Neuronal stem cell (in vitro differentiated cells): Measurements from ENCODE around the gene KRT35.

Experiments
- DNase-seq: peaks from one replicate; pipeline ENCODE4 v3.0.0-alpha.2; 2013; ENCODE audit warnings: low spot score
- H2AFZ ChIP-seq: one replicate; pipeline ENCODE4 v1.6.1; 2013; ENCODE audit warnings: mild to moderate bottlenecking, low read length, inconsistent platforms
- H2AK5ac ChIP-seq: 2 replicates; pipeline ENCODE4 v1.6.1; 2013; ENCODE audit warnings: low read depth, mild to moderate bottlenecking, inconsistent platforms, low read length, moderate library complexity, mixed read lengths
- H2BK120ac ChIP-seq: 2 replicates; pipeline ENCODE4 v1.6.1; 2013; ENCODE audit warnings: low read depth, mild to moderate bottlenecking, inconsistent platforms, low read length, moderate library complexity, mixed read lengths
- H2BK12ac ChIP-seq: one replicate; pipeline ENCODE4 v1.6.1; 2013; ENCODE audit warnings: low read length, inconsistent platforms
- H2BK15ac ChIP-seq: 2 replicates; pipeline ENCODE4 v1.6.1; 2013; ENCODE audit warnings: mild to moderate bottlenecking, low read length, inconsistent platforms, mixed read lengths
- H2BK5ac ChIP-seq: one replicate; pipeline ENCODE4 v1.6.1; 2013; ENCODE audit warnings: inconsistent platforms, mild to moderate bottlenecking, low read length, moderate library complexity
- H3K14ac ChIP-seq: one replicate; pipeline ENCODE4 v1.6.1; 2013; ENCODE audit warnings: low read length, inconsistent platforms
- H3K18ac ChIP-seq: 2 replicates; pipeline ENCODE4 v1.6.1; 2013; ENCODE audit warnings: low read length, inconsistent platforms
- H3K23ac ChIP-seq: 2 replicates; pipeline ENCODE4 v1.6.1; 2013; ENCODE audit warnings: low read depth, mild to moderate bottlenecking, mixed read lengths, low read length, inconsistent platforms; ENCODE audit not compliant: poor library complexity
- H3K27ac ChIP-seq: replicated peaks from 3 replicates; pipeline ENCODE4 v1.5.1; 2013; ENCODE audit warnings: low read length, inconsistent platforms
- H3K27me3 ChIP-seq, 3 experiments: 2 replicates each; pipeline ENCODE4 v1.6.1; 2013; ENCODE audit warnings: low read length in 3 of 3, mild to moderate bottlenecking in 2 of 3, inconsistent platforms in 1 of 3, low read depth in 1 of 3, mixed read lengths in 1 of 3, moderate library complexity in 1 of 3; ENCODE audit not compliant: control insufficient read depth in 3 of 3, insufficient read depth in 3 of 3
- H3K36me3 ChIP-seq, 2 donors: replicated peaks in 1 of 2; 2 replicates each; pipeline ENCODE4 v1.6.1; 2013; ENCODE audit warnings: low read length in 2 of 2; ENCODE audit not compliant: control insufficient read depth in 2 of 2, insufficient read depth in 2 of 2
- H3K4ac ChIP-seq: 2 replicates; pipeline ENCODE4 v1.6.1; 2013; ENCODE audit warnings: inconsistent platforms, mild to moderate bottlenecking, low read length, moderate library complexity
- H3K4me1 ChIP-seq, 2 donors: 1 replicate in 1 of 2; 2 replicates in 1 of 2; pipeline ENCODE4 v1.6.1; 2013; ENCODE audit warnings: low read length in 2 of 2, low read depth in 1 of 2; ENCODE audit not compliant: control insufficient read depth in 2 of 2, insufficient read depth in 1 of 2
- H3K4me2 ChIP-seq: one replicate; pipeline ENCODE4 v1.6.1; 2013; ENCODE audit warnings: mild to moderate bottlenecking, low read length, inconsistent platforms; ENCODE audit not compliant: insufficient read depth, poor library complexity, severe bottlenecking
- H3K4me3 ChIP-seq, 2 donors: 2 replicates each; pipeline ENCODE4 v1.5.1; 2013; ENCODE audit warnings: low read length in 2 of 2, mild to moderate bottlenecking in 2 of 2, inconsistent platforms in 1 of 2, moderate library complexity in 1 of 2
- H3K79me1 ChIP-seq: one replicate; pipeline ENCODE4 v1.6.1; 2013; ENCODE audit warnings: low read depth, mild to moderate bottlenecking, inconsistent platforms, low read length, moderate library complexity
- H3K9ac ChIP-seq: one replicate; pipeline ENCODE4 v1.6.1; 2013; ENCODE audit warnings: mild to moderate bottlenecking, low read depth, low read length, inconsistent platforms; ENCODE audit not compliant: poor library complexity
- H3K9me3 ChIP-seq, 2 donors: replicated peaks in 1 of 2; 2 replicates each; pipeline versions ENCODE3 to v1.6.1; 2013; ENCODE audit warnings: low read length in 2 of 2, mild to moderate bottlenecking in 2 of 2, inconsistent platforms in 1 of 2, low read depth in 1 of 2, mixed read lengths in 1 of 2, moderate library complexity in 1 of 2; ENCODE audit not compliant: control insufficient read depth in 2 of 2, insufficient read depth in 1 of 2
- H4K8ac ChIP-seq: one replicate; pipeline ENCODE4 v1.6.1; 2013; ENCODE audit warnings: low read depth, mild to moderate bottlenecking, inconsistent platforms, low read length, moderate library complexity
- H4K91ac ChIP-seq: one replicate; pipeline ENCODE4 v1.6.1; 2013; ENCODE audit warnings: low read length, low read depth, mild to moderate bottlenecking, inconsistent platforms; ENCODE audit not compliant: poor library complexity
- WGBS, 2 donors: extraction: QIAGEN DNeasy Blood & Tissue Kit; methylation state at CpG; one replicate each; pipeline ENCODE4 v1.1.7; 2013; ENCODE audit warnings: missing lambda C conversion rate in 2 of 2, mixed read lengths in 1 of 2; ENCODE audit not compliant: insufficient read length in 2 of 2, insufficient replicate concordance in 1 of 2; ENCODE audit errors: extremely low coverage in 2 of 2; 5-methylcytosine and 5-hydroxymethylcytosine counted together

Gene KRT35

GRCh38 chr17:41475421-41475820, 5.5 kb downstream of the KRT35 start:
- Histone ChIP-seq H2AK5ac (no peak overlapping the region), H4K8ac (no peak overlapping the region), H3K79me1 (no peaks in the 10 kb centered on the region), H3K4me2 (no peak overlapping the region), H4K91ac (no peak overlapping the region), H3K9me3 (no peaks in the 10 kb centered on the region), H3K9ac (no peak overlapping the region), H3K27ac (no peak overlapping the region), H3K4me1 (peaks cover 0 to 1% of the 10 kb centered on the region in 2 donors), H2AFZ (no peak overlapping the region), H2BK15ac (no peak overlapping the region), H3K18ac (no peak overlapping the region), H3K4ac (no peak overlapping the region), H3K14ac (no peak overlapping the region), H3K4me3 (no peak overlapping the region), H2BK12ac (no peak overlapping the region), H3K27me3 (no peaks in the 10 kb centered on the region), H3K36me3 (no peaks in the 10 kb centered on the region), H3K23ac (no peak overlapping the region), H2BK120ac (no peak overlapping the region), H2BK5ac (no peak overlapping the region)
- DNase-seq = no peak
- no CpG with 5 or more reads among the region's 4 CpGs for WGBS, 2 donors

DNA sequence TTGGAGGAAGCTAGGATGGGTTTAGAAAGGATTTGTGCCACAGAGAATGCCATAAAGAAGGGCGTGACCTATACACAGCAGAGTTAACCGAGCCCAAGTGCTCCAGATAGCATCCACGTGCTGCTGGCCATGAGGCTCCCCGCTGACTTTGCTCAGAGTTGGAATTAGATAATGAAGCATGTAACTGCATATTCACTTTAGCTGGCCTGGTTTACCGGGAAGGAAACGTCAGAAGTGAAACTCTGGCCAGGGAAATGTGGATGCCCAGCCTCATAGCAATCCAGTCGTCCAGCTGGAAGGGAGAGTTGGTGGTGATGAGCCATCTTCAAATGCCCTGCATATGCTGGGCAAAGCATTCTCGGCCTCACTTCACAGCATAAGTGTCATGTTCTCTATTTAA, 6.1 kb downstream of the KRT35 start:
- no peak overlapping the region for H3K4me3 ChIP-seq
- H3K27ac ChIP-seq = no peak overlapping the region
- no peak overlapping the region for H2BK12ac ChIP-seq
- H2AFZ ChIP-seq = no peak overlapping the region
- H3K27me3 ChIP-seq = no peaks in the 10 kb centered on the region
- H3K4ac ChIP-seq = no peak overlapping the region
- DNase-seq = no peak
- no peak overlapping the region for H3K4me2 ChIP-seq
- H3K23ac ChIP-seq = no peak overlapping the region
- H2BK15ac ChIP-seq = no peak overlapping the region
- H3K9ac ChIP-seq = no peak overlapping the region
- no peak overlapping the region for H4K91ac ChIP-seq
- no peak overlapping the region for H2AK5ac ChIP-seq
- H3K79me1 ChIP-seq = no peaks in the 10 kb centered on the region
- no peak overlapping the region for H3K14ac ChIP-seq
- H3K18ac ChIP-seq = no peak overlapping the region
- no peak overlapping the region for H2BK5ac ChIP-seq
- H3K4me1 ChIP-seq = peaks cover 0 to 1% of the 10 kb centered on the region in 2 donors
- no peak overlapping the region for H4K8ac ChIP-seq
- WGBS, 2 donors = no CpG with 5 or more reads among the region's 8 CpGs
- no peak overlapping the region for H2BK120ac ChIP-seq
- H3K36me3 ChIP-seq = no peaks in the 10 kb centered on the region
- no peaks in the 10 kb centered on the region for H3K9me3 ChIP-seq

GRCh38 chr17:41468346-41468745, 12.6 kb downstream of the KRT35 start:
- no peaks in the 10 kb centered on the region for H3K36me3 ChIP-seq
- no peak overlapping the region for H3K18ac ChIP-seq
- H2AK5ac ChIP-seq = no peak overlapping the region
- H3K27me3 ChIP-seq = no peaks in the 10 kb centered on the region
- no peak overlapping the region for H2AFZ ChIP-seq
- no peak overlapping the region for H2BK120ac ChIP-seq
- no peak for DNase-seq
- no peak overlapping the region for H3K4me2 ChIP-seq
- H2BK15ac ChIP-seq = no peak overlapping the region
- no peak overlapping the region for H3K14ac ChIP-seq
- no peak overlapping the region for H3K23ac ChIP-seq
- H3K4me1 ChIP-seq = no peaks in the 10 kb centered on the region
- no peak overlapping the region for H3K4ac ChIP-seq
- no peak overlapping the region for H4K8ac ChIP-seq
- H4K91ac ChIP-seq = no peak overlapping the region
- H3K9me3 ChIP-seq = no peaks in the 10 kb centered on the region
- no peak overlapping the region for H2BK12ac ChIP-seq
- H3K4me3 ChIP-seq = no peak overlapping the region
- H3K79me1 ChIP-seq = no peaks in the 10 kb centered on the region
- no peak overlapping the region for H3K9ac ChIP-seq
- no peak overlapping the region for H3K27ac ChIP-seq
- H2BK5ac ChIP-seq = no peak overlapping the region

GRCh38 chr17:41467561-41467960, 13.4 kb downstream of the KRT35 start:
- H3K23ac ChIP-seq = no peak overlapping the region
- H3K36me3 ChIP-seq = no peaks in the 10 kb centered on the region
- H2BK5ac ChIP-seq = no peak overlapping the region
- no peak overlapping the region for H3K18ac ChIP-seq
- H2AFZ ChIP-seq = no peak overlapping the region
- H3K14ac ChIP-seq = no peak overlapping the region
- H2BK12ac ChIP-seq = no peak overlapping the region
- no peak overlapping the region for H3K4me3 ChIP-seq
- H3K4me2 ChIP-seq = no peak overlapping the region
- no peak overlapping the region for H2BK120ac ChIP-seq
- no peaks in the 10 kb centered on the region for H3K79me1 ChIP-seq
- H3K4me1 ChIP-seq = no peaks in the 10 kb centered on the region
- H2AK5ac ChIP-seq = no peak overlapping the region
- no peak overlapping the region for H3K9ac ChIP-seq
- H3K4ac ChIP-seq = no peak overlapping the region
- no peak overlapping the region for H3K27ac ChIP-seq
- no peaks in the 10 kb centered on the region for H3K27me3 ChIP-seq
- WGBS, 2 donors = no CpG with 5 or more reads among the region's 4 CpGs
- H2BK15ac ChIP-seq = no peak overlapping the region
- H4K8ac ChIP-seq = no peak overlapping the region
- H3K9me3 ChIP-seq = no peaks in the 10 kb centered on the region
- no peak overlapping the region for H4K91ac ChIP-seq
- no peak for DNase-seq
